ENCODE data around the gene SLC15A2.
A peak's percentile ranks its signal among the peaks of the same experiment; 100 is the strongest.

Gene SLC15A2

DNA sequence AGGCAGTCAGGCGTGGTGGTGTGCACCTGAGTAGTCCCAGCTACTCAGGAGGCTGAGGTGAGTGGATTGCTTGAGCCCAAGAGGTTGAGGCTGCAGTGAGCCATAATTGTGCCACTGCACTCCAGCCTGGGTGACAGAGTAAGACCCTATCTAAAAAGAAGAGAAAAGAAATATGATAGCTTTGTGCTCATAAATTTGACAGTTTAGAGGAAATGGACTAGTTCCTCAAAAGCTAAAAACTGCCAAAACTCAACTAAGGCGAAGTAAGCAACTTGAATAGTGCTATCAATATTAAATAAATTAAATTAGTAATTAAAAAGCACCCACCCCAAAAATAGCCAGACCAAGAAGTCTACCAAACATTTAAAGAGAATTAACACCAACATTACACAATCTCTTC lies 24.5 kb upstream of the SLC15A2 start:
- TF ChIP-seq, protein P1, sequence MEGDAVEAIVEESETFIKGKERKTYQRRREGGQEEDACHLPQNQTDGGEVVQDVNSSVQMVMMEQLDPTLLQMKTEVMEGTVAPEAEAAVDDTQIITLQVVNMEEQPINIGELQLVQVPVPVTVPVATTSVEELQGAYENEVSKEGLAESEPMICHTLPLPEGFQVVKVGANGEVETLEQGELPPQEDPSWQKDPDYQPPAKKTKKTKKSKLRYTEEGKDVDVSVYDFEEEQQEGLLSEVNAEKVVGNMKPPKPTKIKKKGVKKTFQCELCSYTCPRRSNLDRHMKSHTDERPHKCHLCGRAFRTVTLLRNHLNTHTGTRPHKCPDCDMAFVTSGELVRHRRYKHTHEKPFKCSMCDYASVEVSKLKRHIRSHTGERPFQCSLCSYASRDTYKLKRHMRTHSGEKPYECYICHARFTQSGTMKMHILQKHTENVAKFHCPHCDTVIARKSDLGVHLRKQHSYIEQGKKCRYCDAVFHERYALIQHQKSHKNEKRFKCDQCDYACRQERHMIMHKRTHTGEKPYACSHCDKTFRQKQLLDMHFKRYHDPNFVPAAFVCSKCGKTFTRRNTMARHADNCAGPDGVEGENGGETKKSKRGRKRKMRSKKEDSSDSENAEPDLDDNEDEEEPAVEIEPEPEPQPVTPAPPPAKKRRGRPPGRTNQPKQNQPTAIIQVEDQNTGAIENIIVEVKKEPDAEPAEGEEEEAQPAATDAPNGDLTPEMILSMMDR (IDR thresholded peaks at IDR 0.05; ENCODE audit: low read depth, low read length, missing control alignments), result no peak
- no peak overlapping the region for H3K4me3 ChIP-seq (ENCODE audit: low read depth, low read length)
- in situ Hi-C loops (cut with HindIII; ENCODE audit: low sequenced_read_pairs), result no loop called here
- DNase-seq (ENCODE audit: low read depth), result no peak

DNA sequence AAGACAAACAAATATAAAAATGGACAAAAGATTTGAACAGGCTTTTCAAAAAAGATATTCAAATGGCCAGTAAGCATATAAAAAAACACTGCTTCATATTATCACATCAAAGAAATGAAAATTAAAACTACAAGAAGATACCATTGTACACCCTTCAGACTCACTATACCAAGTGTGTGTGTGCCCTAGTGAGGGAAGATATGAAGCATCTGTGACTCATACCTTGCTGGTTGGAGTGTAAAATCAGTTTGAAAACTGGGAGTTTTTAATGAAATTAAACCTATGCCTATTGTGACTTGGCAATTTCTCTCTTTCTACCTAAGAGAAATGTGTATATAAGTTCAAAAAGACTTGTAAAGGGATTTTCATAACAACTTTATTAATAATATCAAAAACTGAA lies 23.5 kb upstream of the SLC15A2 start:
- in situ Hi-C loops (cut with HindIII; ENCODE audit: low sequenced_read_pairs), result no loop called here
- no peak overlapping the region for H3K4me3 ChIP-seq (ENCODE audit: low read depth, low read length)
- DNase-seq (ENCODE audit: low read depth), result no peak
- TF ChIP-seq, protein P1 (IDR thresholded peaks at IDR 0.05; ENCODE audit: low read depth, low read length, missing control alignments), result no peak

- in situ Hi-C loops (cut with HindIII; ENCODE audit: low sequenced_read_pairs), result no loop called here
- no peak overlapping the region for H3K4me3 ChIP-seq (ENCODE audit: low read depth, low read length)
- TF ChIP-seq, protein P1 (IDR thresholded peaks at IDR 0.05; ENCODE audit: low read depth, low read length, missing control alignments), result no peak
- DNase-seq (ENCODE audit: low read depth), result no peak
Measured at GRCh38 chr3:121871430-121871829, 22.8 kb upstream of the SLC15A2 start.

GRCh38 chr3:121878411-121878810 lies 15.8 kb upstream of the SLC15A2 start:
- in situ Hi-C loops (cut with HindIII; ENCODE audit: low sequenced_read_pairs), result no loop called here
- no peak for DNase-seq (ENCODE audit: low read depth)
- H3K4me3 ChIP-seq (ENCODE audit: low read depth, low read length), result no peak overlapping the region
- TF ChIP-seq, protein P1 (IDR thresholded peaks at IDR 0.05; ENCODE audit: low read depth, low read length, missing control alignments), result no peak

GRCh38 chr3:121883507-121883906 lies 10.7 kb upstream of the SLC15A2 start:
- no peak overlapping the region for H3K4me3 ChIP-seq (ENCODE audit: low read depth, low read length)
- in situ Hi-C loops (cut with HindIII; ENCODE audit: low sequenced_read_pairs), result no loop called here
- no peak for DNase-seq (ENCODE audit: low read depth)
- TF ChIP-seq, protein P1 (IDR thresholded peaks at IDR 0.05; ENCODE audit: low read depth, low read length, missing control alignments), result peak; percentile 28

GRCh38 chr3:121885386-121885785 lies 8.8 kb upstream of the SLC15A2 start:
- TF ChIP-seq, protein P1 (IDR thresholded peaks at IDR 0.05; ENCODE audit: low read depth, low read length, missing control alignments), result no peak
- DNase-seq (ENCODE audit: low read depth), result no peak
- in situ Hi-C loops (cut with HindIII; ENCODE audit: low sequenced_read_pairs), result no loop called here
- H3K4me3 ChIP-seq (ENCODE audit: low read depth, low read length), result no peak overlapping the region

GRCh38 chr3:121895121-121895520 lies 920 bp downstream of the SLC15A2 start:
- in situ Hi-C loops (cut with HindIII; ENCODE audit: low sequenced_read_pairs), result no loop called here
- no peak overlapping the region for H3K4me3 ChIP-seq (ENCODE audit: low read depth, low read length)
- no peak for DNase-seq (ENCODE audit: low read depth)
- TF ChIP-seq, protein P1 (IDR thresholded peaks at IDR 0.05; ENCODE audit: low read depth, low read length, missing control alignments), result no peak

All from astrocyte of the cerebellum (primary cell).